ENCODE data around the gene FAM180A.
"Not testable (repeated sequence)": the region's sequence is repeated elsewhere in the genome, so short reads cannot be mapped to it uniquely, and the experiment has no call there.

The FAM180A gene

GRCh38 chr7:135737306-135737647 is 11.3 kb downstream of the FAM180A start:
- not testable (repeated sequence) for DNase-seq (ENCODE audit: low read depth)

- no peak for DNase-seq (ENCODE audit: low read depth)
Measured at GRCh38 chr7:135736586-135737305, 11.9 kb downstream of the FAM180A start.

GRCh38 chr7:135734343-135734689 is 14.3 kb downstream of the FAM180A start:
- DNase-seq (ENCODE audit: low read depth), result no peak

GRCh38 chr7:135733603-135734342 is 14.8 kb downstream of the FAM180A start:
- no peak for DNase-seq (ENCODE audit: low read depth)

- DNase-seq (ENCODE audit: low read depth), result no peak
Measured at GRCh38 chr7:135731131-135731530, 17.5 kb downstream of the FAM180A start.

GRCh38 chr7:135729230-135729629 is 19.4 kb downstream of the FAM180A start:
- no peak for DNase-seq (ENCODE audit: low read depth)

- no peak for DNase-seq (ENCODE audit: low read depth)
Measured at GRCh38 chr7:135728136-135728669, 20.4 kb downstream of the FAM180A start, which contains the start of gene SLC13A4. Gene SLC13A4 (minus strand): TSS chr7:135728186. CDS start chr7:135727496, 690 bp downstream.

GRCh38 chr7:135726911-135727673 is 21.5 kb downstream of the FAM180A start:
- DNase-seq (ENCODE audit: low read depth), result no peak

GRCh38 chr7:135726276-135726788 is 22.3 kb downstream of the FAM180A start:
- no peak for DNase-seq (ENCODE audit: low read depth)

GRCh38 chr7:135723411-135723810 is 25.2 kb downstream of the FAM180A start:
- DNase-seq (ENCODE audit: low read depth), result no peak

- DNase-seq (ENCODE audit: low read depth), result no peak
Measured at GRCh38 chr7:135721198-135721820, 27.3 kb downstream of the FAM180A start.

- DNase-seq (ENCODE audit: low read depth), result no peak
Measured at GRCh38 chr7:135719688-135720087, 28.9 kb downstream of the FAM180A start.

- DNase-seq (ENCODE audit: low read depth), result no peak
Measured at GRCh38 chr7:135718794-135719437, 29.7 kb downstream of the FAM180A start.

GRCh38 chr7:135718219-135718618 is 30.4 kb downstream of the FAM180A start:
- DNase-seq (ENCODE audit: low read depth), result no peak

- no peak for DNase-seq (ENCODE audit: low read depth)
Measured at GRCh38 chr7:135717693-135718092, 30.9 kb downstream of the FAM180A start.

GRCh38 chr7:135716677-135717238 is 31.9 kb downstream of the FAM180A start:
- DNase-seq (ENCODE audit: low read depth), result no peak

- DNase-seq (ENCODE audit: low read depth), result no peak
Measured at GRCh38 chr7:135715673-135716072, 32.9 kb downstream of the FAM180A start.

GRCh38 chr7:135715055-135715522 is 33.5 kb downstream of the FAM180A start:
- no peak for DNase-seq (ENCODE audit: low read depth)

- no peak for DNase-seq (ENCODE audit: low read depth)
Measured at GRCh38 chr7:135714534-135715009, 34.0 kb downstream of the FAM180A start.

- no peak for DNase-seq (ENCODE audit: low read depth)
Measured at GRCh38 chr7:135713836-135714470, 34.7 kb downstream of the FAM180A start.
